ENCODE results near the gene KRTAP10-8.
"Not testable (repeated sequence)": the region's sequence is repeated elsewhere in the genome, so short reads cannot be mapped to it uniquely, and the experiment has no call there.

The KRTAP10-8 gene

DNA sequence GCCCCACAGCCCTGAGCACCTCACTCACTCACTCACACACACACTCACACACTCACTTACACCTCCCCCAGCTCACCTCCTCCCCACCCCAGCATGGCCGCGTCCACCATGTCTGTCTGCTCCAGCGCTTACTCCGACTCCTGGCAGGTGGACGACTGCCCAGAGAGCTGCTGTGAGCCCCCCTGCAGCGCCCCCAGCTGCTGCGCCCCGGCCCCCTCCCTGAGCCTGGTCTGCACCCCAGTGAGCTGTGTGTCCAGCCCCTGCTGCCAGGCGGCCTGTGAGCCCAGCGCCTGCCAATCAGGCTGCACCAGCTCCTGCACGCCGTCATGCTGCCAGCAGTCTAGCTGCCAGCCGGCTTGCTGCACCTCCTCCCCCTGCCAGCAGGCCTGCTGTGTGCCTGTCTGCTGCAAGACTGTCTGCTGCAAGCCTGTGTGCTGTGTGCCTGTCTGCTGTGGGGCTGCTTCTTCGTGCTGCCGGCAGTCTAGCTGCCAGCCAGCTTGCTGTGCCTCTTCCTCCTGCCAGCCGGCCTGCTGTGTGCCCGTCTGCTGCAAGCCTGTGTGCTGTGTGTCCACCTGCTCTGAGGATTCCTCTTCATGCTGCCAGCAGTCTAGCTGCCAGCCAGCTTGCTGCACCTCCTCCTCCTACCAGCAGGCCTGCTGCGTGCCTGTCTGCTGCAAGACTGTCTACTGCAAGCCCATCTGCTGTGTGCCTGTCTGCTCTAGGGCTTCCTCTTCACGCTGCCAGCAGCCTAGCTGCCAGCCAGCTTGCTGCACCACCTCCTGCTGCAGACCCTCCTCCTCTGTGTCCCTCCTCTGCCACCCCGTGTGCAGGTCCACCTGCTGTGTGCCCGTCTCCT, 34.7 kb downstream of the KRTAP10-8 start, which contains the start of gene KRTAP10-11:
Gene KRTAP10-11 (plus strand): TSS at position 49 of the 856 bp plus-strand sequence. CDS start 45 bp downstream, at position 94.
- not testable (repeated sequence) for DNase-seq (ENCODE audit: low read depth in 2 of 2)

GRCh38 chr21:44647222-44647552, 35.3 kb downstream of the KRTAP10-8 start:
- no peak for DNase-seq (ENCODE audit: low read depth in 2 of 2)

DNA sequence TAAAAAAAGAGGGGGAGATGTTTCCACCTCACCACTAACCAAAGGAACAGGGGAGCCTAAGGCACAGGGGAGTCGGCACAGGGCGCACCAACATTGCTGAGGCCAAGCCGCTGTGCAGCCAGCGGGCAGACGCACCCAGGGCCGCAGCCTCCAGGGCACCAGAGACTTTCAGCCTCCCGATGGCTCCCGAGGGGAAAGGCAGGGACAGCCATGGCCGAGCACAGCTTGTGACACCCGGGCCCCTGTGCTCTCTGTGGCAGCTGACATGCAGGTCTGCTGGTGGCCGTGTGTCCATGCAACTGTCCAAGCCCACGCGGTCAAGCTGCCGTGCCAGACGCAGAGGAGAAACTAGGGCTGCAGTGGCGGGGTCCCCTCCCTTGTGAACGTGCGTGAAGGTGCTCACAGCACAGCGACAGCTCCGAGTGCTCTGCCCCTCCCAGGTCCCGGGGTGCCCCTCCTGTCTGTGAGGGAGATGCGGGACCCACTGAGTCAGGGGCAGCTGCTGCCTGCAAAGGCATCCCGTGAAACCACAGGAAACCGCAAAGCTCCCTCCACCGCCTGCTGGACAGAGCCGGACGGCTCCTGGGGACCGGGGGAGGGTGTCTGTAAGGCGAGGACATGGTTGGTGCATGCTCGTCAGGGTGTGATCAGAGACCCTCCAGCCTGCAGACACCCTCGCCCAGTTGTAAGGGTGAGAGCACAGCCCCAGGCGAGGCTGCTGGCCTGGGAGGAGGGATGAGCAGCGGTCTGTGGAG, 36.9 kb downstream of the KRTAP10-8 start:
- DNase-seq (ENCODE audit: low read depth in 2 of 2): no peak

- no peak for DNase-seq (ENCODE audit: low read depth in 2 of 2)
These were observed 37.7 kb downstream of the KRTAP10-8 start for GRCh38 chr21:44649521-44650100.

- no peak for DNase-seq (ENCODE audit: low read depth in 2 of 2)
These were observed 38.5 kb downstream of the KRTAP10-8 start for GRCh38 chr21:44650265-44650972.

GRCh38 chr21:44650973-44651675, 39.2 kb downstream of the KRTAP10-8 start:
- DNase-seq (ENCODE audit: low read depth in 2 of 2): no peak

- no peak for DNase-seq (ENCODE audit: low read depth in 2 of 2)
These were observed 41.2 kb downstream of the KRTAP10-8 start for GRCh38 chr21:44653123-44653522.

- no peak for DNase-seq (ENCODE audit: low read depth in 2 of 2)
These were observed 42.0 kb downstream of the KRTAP10-8 start for GRCh38 chr21:44653656-44654575.

GRCh38 chr21:44654576-44655175, 42.8 kb downstream of the KRTAP10-8 start, which contains the start of gene KRTAP12-4:
Gene KRTAP12-4, minus strand, starts transcription at chr21:44654659. Its CDS starts 45 bp downstream, at chr21:44654614.
- no peak for DNase-seq (ENCODE audit: low read depth in 2 of 2)

- DNase-seq (ENCODE audit: low read depth in 2 of 2): no peak
These were observed 45.0 kb downstream of the KRTAP10-8 start for GRCh38 chr21:44656868-44657267.

DNA sequence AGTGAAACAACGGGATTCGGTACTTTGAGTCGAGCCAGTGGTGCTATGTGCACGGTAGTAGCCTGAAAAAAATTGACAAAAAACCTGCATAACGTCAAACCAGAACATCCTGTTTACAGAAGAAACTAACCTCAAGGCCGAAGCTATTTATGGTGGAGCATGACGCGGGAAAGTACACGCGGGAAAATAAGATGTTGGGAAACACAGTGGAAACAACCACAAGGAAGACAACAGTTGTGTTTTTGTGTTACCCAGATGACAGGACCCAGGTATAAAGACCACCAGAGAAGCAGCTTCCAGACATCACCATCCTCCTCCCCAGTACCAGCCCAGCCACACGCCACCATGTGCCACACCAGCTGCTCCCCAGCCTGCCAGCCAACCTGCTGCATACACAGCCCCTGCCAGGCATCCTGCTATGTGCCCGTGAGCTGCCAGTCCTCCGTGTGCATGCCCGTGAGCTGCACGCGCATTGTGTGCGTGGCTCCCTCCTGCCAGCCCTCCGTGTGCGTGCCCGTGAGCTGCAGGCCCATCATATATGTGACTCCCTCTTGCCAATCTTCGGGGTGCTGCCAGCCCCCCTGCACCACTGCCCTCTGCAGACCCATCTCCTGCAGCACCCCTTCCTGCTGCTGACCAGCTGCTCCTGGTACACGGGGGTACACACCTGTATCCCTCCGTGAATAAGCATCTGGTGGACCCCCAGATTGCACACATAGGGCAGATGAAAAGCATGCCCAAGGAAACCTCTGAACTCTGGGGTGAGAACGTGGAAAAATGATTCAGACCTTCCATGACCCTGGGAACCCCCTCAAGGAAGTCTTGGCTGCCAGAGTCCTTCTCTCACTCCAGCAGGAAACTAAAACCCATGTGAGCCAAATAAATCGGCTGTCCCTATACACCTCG, 46.0 kb downstream of the KRTAP10-8 start, which contains the start of gene KRTAP12-3:
Gene KRTAP12-3 (plus strand): TSS at position 298 of the 906 bp plus-strand sequence. CDS start 48 bp downstream, at position 346.
- no peak for DNase-seq (ENCODE audit: low read depth in 2 of 2)

GRCh38 chr21:44658541-44658910, 46.6 kb downstream of the KRTAP10-8 start:
- no peak for DNase-seq (ENCODE audit: low read depth in 2 of 2)

DNA sequence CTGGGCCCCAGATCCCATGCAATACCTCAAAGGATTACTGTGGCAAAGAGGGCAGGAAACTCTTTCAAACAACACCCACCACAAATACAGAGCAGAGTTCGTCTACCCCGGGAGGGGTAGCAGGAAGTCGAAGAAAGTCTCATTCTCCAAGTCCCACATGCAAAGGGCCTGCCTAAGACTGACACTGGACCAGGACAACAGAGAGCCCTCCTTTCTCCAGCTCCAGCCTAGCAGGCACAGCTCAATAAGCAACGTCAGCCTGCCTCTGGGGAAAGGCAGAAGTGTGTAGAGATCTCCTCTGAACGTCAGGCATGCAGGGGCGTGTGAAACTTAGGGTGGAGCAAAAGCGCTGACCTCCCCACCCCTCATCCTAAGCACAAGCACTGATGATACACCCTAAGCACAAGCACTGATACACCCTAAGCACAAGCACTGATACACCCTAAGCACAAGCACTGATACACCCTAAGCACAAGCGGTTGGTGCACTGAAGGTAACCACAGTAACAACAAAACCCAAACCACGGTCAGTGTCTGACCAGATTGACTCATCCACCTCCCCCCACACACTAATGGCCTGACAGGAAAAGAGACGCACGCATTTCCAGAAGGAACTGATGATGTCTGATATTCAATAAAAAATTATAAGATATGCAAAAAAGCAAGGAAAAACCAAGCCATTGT, 47.2 kb downstream of the KRTAP10-8 start:
- no peak for DNase-seq (ENCODE audit: low read depth in 2 of 2)

GRCh38 chr21:44661567-44661966, 49.7 kb downstream of the KRTAP10-8 start:
- not testable (repeated sequence) for DNase-seq (ENCODE audit: low read depth in 2 of 2)
